CD4-positive, alpha-beta T cell treated with Interleukin-6 for 4 hours (primary cell): Measurements from ENCODE around the gene JADE1.

Source experiments
- DNase-seq: peaks from one replicate; pipeline ENCODE4 v3.0.0-alpha.2; 2020; ENCODE audit warnings: mixed read lengths

Gene JADE1

GRCh38 chr4:128809477-128810330 lies at the start of gene JADE1:
Gene JADE1, plus strand, starts transcription at chr4:128809700. Its CDS starts 22,059 bp downstream, at chr4:128831759.
- DNase-seq = peak; percentile 94

- DNase-seq = no peak
Measured at GRCh38 chr4:128766781-128767180, 42.7 kb upstream of the JADE1 start.

GRCh38 chr4:128768373-128768996 lies 41.0 kb upstream of the JADE1 start:
- no peak for DNase-seq

- DNase-seq = no peak
Measured at GRCh38 chr4:128769011-128769410, 40.5 kb upstream of the JADE1 start.

- DNase-seq = no peak
Measured at GRCh38 chr4:128770807-128771206, 38.7 kb upstream of the JADE1 start.

- DNase-seq = no peak
Measured at GRCh38 chr4:128775477-128775876, 34.0 kb upstream of the JADE1 start.

- no peak for DNase-seq
Measured at GRCh38 chr4:128775916-128776315, 33.6 kb upstream of the JADE1 start.

GRCh38 chr4:128776794-128777216 lies 32.7 kb upstream of the JADE1 start:
- no peak for DNase-seq

- DNase-seq = no peak
Measured at GRCh38 chr4:128780688-128781087, 28.8 kb upstream of the JADE1 start.

GRCh38 chr4:128782076-128782715 lies 27.3 kb upstream of the JADE1 start:
- DNase-seq = peak; percentile 81

GRCh38 chr4:128782875-128783614 lies 26.5 kb upstream of the JADE1 start:
- no peak for DNase-seq

- DNase-seq = no peak
Measured at GRCh38 chr4:128787509-128788311, 21.8 kb upstream of the JADE1 start.

- no peak for DNase-seq
Measured at GRCh38 chr4:128793859-128794672, 15.4 kb upstream of the JADE1 start.

GRCh38 chr4:128796934-128797333 lies 12.6 kb upstream of the JADE1 start:
- DNase-seq = no peak

GRCh38 chr4:128800284-128800683 lies 9.2 kb upstream of the JADE1 start:
- no peak for DNase-seq

- DNase-seq = no peak
Measured at GRCh38 chr4:128800701-128801284, 8.7 kb upstream of the JADE1 start.

- no peak for DNase-seq
Measured at GRCh38 chr4:128802680-128803628, 6.5 kb upstream of the JADE1 start.

- DNase-seq = peak; percentile 49
Measured at GRCh38 chr4:128803783-128804182, 5.7 kb upstream of the JADE1 start.

- DNase-seq = peak; percentile 38
Measured at GRCh38 chr4:128810331-128810870, 901 bp downstream of the JADE1 start.
